OCI-LY1 (cell line): ENCODE results near the gene PLEKHA7.

Experiments
- CTCF ChIP-seq: fragments of 200-600 bp; sonication (generic), shearing (Covaris generic); IDR thresholded peaks from 2 replicates; pipeline ENCODE4 v1.5.1; 2017; ENCODE audit warnings: mild to moderate bottlenecking, antibody characterized with exemption, low read length, moderate library complexity, mixed read lengths
- EZH2 ChIP-seq: fragments of 200-600 bp; sonication (generic), shearing (Covaris generic); IDR thresholded peaks from 2 replicates; pipeline ENCODE4 v1.8.0; 2017; ENCODE audit warnings: borderline replicate concordance, mixed run types, mild to moderate bottlenecking, antibody characterized with exemption, low read length, moderate library complexity, mixed read lengths

DNA sequence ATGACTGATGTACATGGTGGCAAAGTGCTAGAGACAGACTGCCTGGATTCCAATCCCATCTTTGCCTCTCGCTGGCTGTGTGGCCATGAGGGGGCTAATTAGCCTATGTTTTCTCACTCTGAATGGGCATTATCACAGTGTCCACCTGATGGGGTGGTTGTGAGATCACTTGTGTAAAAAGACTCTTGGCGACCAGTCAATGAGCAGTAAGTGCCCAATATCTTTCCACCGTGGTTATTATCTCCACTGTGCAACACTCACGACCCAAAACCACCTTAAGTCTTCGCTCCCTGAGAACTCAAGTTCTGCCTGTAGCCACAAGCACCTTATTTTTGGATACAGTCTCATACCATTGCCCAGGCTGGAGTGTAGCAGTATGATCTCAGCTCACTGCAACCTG is 52.1 kb downstream of the PLEKHA7 start:
- TF ChIP-seq CTCF: no peak
- no peak for TF ChIP-seq EZH2
